WTC11 (cell line): ENCODE results near the gene ALKBH6. TPM values are rescaled to one million over a fixed set of nuclear protein-coding genes. Genes with fewer than 3 reads are reported as not detected.

ENCODE experiments used
- ATAC-seq: fragments of 200-7000 bp; cut with Tn5 transposase; 2 replicates; pipeline ENCODE4 v1.10.0; 2021; ENCODE audit warnings: mild to moderate bottlenecking, moderate library complexity
- CTCF ChIA-PET: fragments of 300-600 bp; sonication (Branson Sonifier 250); formaldehyde crosslinking; loops from one replicate; lab custom pipeline; 2021; ENCODE audit warnings: antibody characterized with exemption; lab: Charles Lee
- POLR2A ChIA-PET: fragments of 350-600 bp; sonication (Branson Sonifier 250); formaldehyde crosslinking; loops from one replicate; lab custom pipeline; 2021; ENCODE audit warnings: antibody characterized with exemption; lab: Charles Lee
- DNase-seq: peaks from one replicate; pipeline ENCODE4 v3.0.0; 2021; ENCODE audit warnings: low spot score
- H3K27ac Mint-ChIP-seq: 2 replicates; pipeline ENCODE4 v1.8.0; 2021; ENCODE audit warnings: mixed read lengths
- H3K27me3 Mint-ChIP-seq: 2 replicates; pipeline ENCODE4 v1.8.0; 2021; ENCODE audit warnings: low read depth, mild to moderate bottlenecking, moderate library complexity, mixed read lengths
- H3K36me3 Mint-ChIP-seq: 2 replicates; pipeline ENCODE4 v1.8.0; 2021; ENCODE audit warnings: mixed read lengths
- H3K4me1 Mint-ChIP-seq: 2 replicates; pipeline ENCODE4 v1.8.0; 2022; ENCODE audit warnings: mixed read lengths
- H3K4me3 Mint-ChIP-seq: 2 replicates; pipeline ENCODE4 v1.8.0; 2021; ENCODE audit warnings: mild to moderate bottlenecking, moderate library complexity, mixed read lengths
- H3K9me3 Mint-ChIP-seq: 2 replicates; pipeline ENCODE4 v1.8.0; 2021; ENCODE audit warnings: mixed read lengths
- CBFB ChIP-seq: sonication (generic); formaldehyde crosslinking; IDR thresholded peaks from 2 replicates; pipeline ENCODE4 v1.8.1; 2022; ENCODE audit warnings: mild to moderate bottlenecking, low read depth, missing genetic modification reagents
- CREB1 ChIP-seq: sonication (generic); formaldehyde crosslinking; IDR thresholded peaks from 2 replicates; pipeline ENCODE4 v1.8.0; 2023; ENCODE audit warnings: mild to moderate bottlenecking, missing genetic modification reagents
- EMX1 ChIP-seq: fragments of 250-450 bp; sonication (Bioruptor Pico); IDR thresholded peaks from 2 replicates; pipeline ENCODE4 v1.8.0; 2021; ENCODE audit warnings: mild to moderate bottlenecking
- ERG ChIP-seq: fragments of 250-450 bp; sonication (Bioruptor Pico); IDR thresholded peaks from 2 replicates; pipeline ENCODE4 v1.8.0; 2021; ENCODE audit warnings: mild to moderate bottlenecking
- FOXK1 ChIP-seq: sonication (generic); formaldehyde crosslinking; IDR thresholded peaks from 2 replicates; pipeline ENCODE4 v1.8.0; 2022; ENCODE audit warnings: mild to moderate bottlenecking, moderate library complexity, missing genetic modification reagents
- JUN ChIP-seq: sonication (generic); formaldehyde crosslinking; IDR thresholded peaks from 2 replicates; pipeline ENCODE4 v1.8.0; 2023; ENCODE audit warnings: mild to moderate bottlenecking, missing genetic modification reagents
- MAX ChIP-seq: sonication (generic); formaldehyde crosslinking; IDR thresholded peaks from 2 replicates; pipeline ENCODE4 v1.8.0; 2022; ENCODE audit warnings: mild to moderate bottlenecking, missing genetic modification reagents
- MLX ChIP-seq: sonication (generic); formaldehyde crosslinking; IDR thresholded peaks from 2 replicates; pipeline ENCODE4 v1.8.1; 2023; ENCODE audit warnings: mild to moderate bottlenecking, missing genetic modification reagents, moderate library complexity
- NR2C2 ChIP-seq: sonication (generic); formaldehyde crosslinking; IDR thresholded peaks from 2 replicates; pipeline ENCODE4 v1.8.0; 2022; ENCODE audit warnings: mild to moderate bottlenecking, missing genetic modification reagents
- NR3C1 ChIP-seq: sonication (generic); formaldehyde crosslinking; conservative IDR thresholded peaks from 2 replicates; pipeline ENCODE4 v1.8.1; 2023; ENCODE audit warnings: low read depth, mild to moderate bottlenecking, missing genetic modification reagents
- PRDM15 ChIP-seq: sonication (generic); formaldehyde crosslinking; IDR thresholded peaks from 2 replicates; pipeline ENCODE4 v1.8.0; 2022; ENCODE audit warnings: missing genetic modification reagents
- ZMAT4 ChIP-seq: fragments of 250-450 bp; sonication (Bioruptor Pico); IDR thresholded peaks from 2 replicates; pipeline ENCODE4 v1.9.0; 2021; ENCODE audit warnings: mild to moderate bottlenecking
- ZNF121 ChIP-seq: sonication (generic); formaldehyde crosslinking; IDR thresholded peaks from 2 replicates; pipeline ENCODE4 v1.8.0; 2023; ENCODE audit warnings: missing genetic modification reagents
- ZNF281 ChIP-seq: sonication (generic); formaldehyde crosslinking; IDR thresholded peaks from 2 replicates; pipeline ENCODE4 v1.8.0; 2023; ENCODE audit warnings: mild to moderate bottlenecking, missing genetic modification reagents
- ZNF425 ChIP-seq: fragments of 250-450 bp; sonication (Bioruptor Pico); conservative IDR thresholded peaks from 2 replicates; pipeline ENCODE4 v1.9.0; 2021; ENCODE audit warnings: mild to moderate bottlenecking
- ZNF512 ChIP-seq: sonication (generic); formaldehyde crosslinking; IDR thresholded peaks from 2 replicates; pipeline ENCODE4 v1.8.1; 2022; ENCODE audit warnings: missing genetic modification reagents, borderline replicate concordance
- ZNF671 ChIP-seq: fragments of 250-450 bp; sonication (Bioruptor Pico); IDR thresholded peaks from 2 replicates; pipeline ENCODE4 v1.8.0; 2021; ENCODE audit warnings: mild to moderate bottlenecking
- ZSCAN18 ChIP-seq: fragments of 250-450 bp; sonication (Bioruptor Pico); IDR thresholded peaks from 2 replicates; pipeline ENCODE4 v2.1.2; 2022; ENCODE audit warnings: mild to moderate bottlenecking, moderate library complexity
- total RNA-seq: library from RNA; stranded (reverse); gene quantifications from 3 replicates; pipeline ENCODE4 v1.2.3, GENCODE V29; 2021

ALKBH6 gene
- total RNA-seq, 1 experiment from 2014 or later, result 28.1 TPM

GRCh38 chr19:35986111-35986510 lies 27.9 kb downstream of the ALKBH6 start:
- no peak for TF ChIP-seq NR3C1
- no peak for TF ChIP-seq ZNF671 (CRISPR knock-in tag)
- TF ChIP-seq MAX (CRISPR knock-in tag), result no peak
- TF ChIP-seq ZNF512 (CRISPR knock-in tag), result no peak
- TF ChIP-seq CBFB (CRISPR knock-in tag), result no peak
- TF ChIP-seq ZSCAN18 (CRISPR knock-in tag), result no peak
- no peak for TF ChIP-seq EMX1 (CRISPR knock-in tag)
- no peak for TF ChIP-seq CREB1
- TF ChIP-seq ZNF425 (CRISPR knock-in tag), result no peak
- TF ChIP-seq, all 79 proteins: peak for 0
- Mint-ChIP-seq H3K27me3 (peaks cover 73% of the 10 kb centered on the region), H3K36me3 (no peaks in the 10 kb centered on the region), H3K27ac (no peak overlapping the region), H3K4me3 (peak overlapping the region; percentile 83; the same call in 1 of the 2 replicates), H3K9me3 (peaks cover 5% of the 10 kb centered on the region; the same call in 1 of the 2 replicates), H3K4me1 (peaks cover 3% of the 10 kb centered on the region; the same call in 1 of the 2 replicates)
- ATAC-seq (no peak), DNase-seq (no peak)
- CTCF ChIA-PET, result no interaction called here
- POLR2A ChIA-PET, result no interaction called here

GRCh38 chr19:35983177-35983576 lies 30.8 kb downstream of the ALKBH6 start:
- peaks cover 63% of the 10 kb centered on the region for H3K27me3 Mint-ChIP-seq
- ATAC-seq (no peak), DNase-seq (no peak)
- H3K4me3 Mint-ChIP-seq, result no peak overlapping the region
- H3K27ac Mint-ChIP-seq, result no peak overlapping the region
- peaks cover 13% of the 10 kb centered on the region for H3K4me1 Mint-ChIP-seq
- H3K9me3 Mint-ChIP-seq, result no peaks in the 10 kb centered on the region
- no peaks in the 10 kb centered on the region for H3K36me3 Mint-ChIP-seq
- ChIA-PET POLR2A (no interaction called here), CTCF (interaction anchor here (1.4 kb wide), 1 partner anchor 11 kb away, joined by 3 read pairs; no protein-coding TSS in a partner anchor)
- TF ChIP-seq ERG (CRISPR knock-in tag) (no peak), FOXK1 (CRISPR knock-in tag) (no peak), JUN (CRISPR knock-in tag) (no peak), ZMAT4 (CRISPR knock-in tag) (no peak), ZNF121 (no peak), ZNF281 (CRISPR knock-in tag) (no peak), PRDM15 (no peak), MLX (no peak), NR2C2 (CRISPR knock-in tag) (no peak), ZNF425 (CRISPR knock-in tag) (no peak)
